ENCODE data around the gene AKR1C4.
"Not testable (repeated sequence)": the region's sequence is repeated elsewhere in the genome, so short reads cannot be mapped to it uniquely, and the experiment has no call there.

AKR1C4 gene

DNA sequence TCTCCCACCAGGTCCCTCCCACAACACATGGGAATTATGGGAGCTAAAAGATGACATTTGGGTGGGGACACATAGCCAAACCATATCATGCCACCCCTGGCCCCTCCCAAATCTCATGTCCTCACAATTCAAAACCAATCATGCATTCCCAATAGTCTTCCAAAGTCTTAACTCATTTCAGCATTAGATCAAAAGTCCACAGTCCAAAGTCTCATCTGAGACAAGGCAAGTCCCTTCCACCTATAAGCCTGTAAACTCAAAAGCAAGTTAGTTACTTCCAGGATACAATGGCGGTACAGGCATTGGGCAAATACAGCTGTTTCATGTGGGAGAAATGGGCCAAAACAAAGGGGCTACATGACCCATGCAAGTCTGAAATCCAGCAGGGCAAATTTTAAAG is 13.1 kb downstream of the AKR1C4 start:
- not testable (repeated sequence) for DNase-seq

- not testable (repeated sequence) for DNase-seq
Observed at GRCh38 chr10:5210261-5210660, 13.6 kb downstream of the AKR1C4 start.

GRCh38 chr10:5211696-5212536 is 15.3 kb downstream of the AKR1C4 start:
- DNase-seq: no peak

DNA sequence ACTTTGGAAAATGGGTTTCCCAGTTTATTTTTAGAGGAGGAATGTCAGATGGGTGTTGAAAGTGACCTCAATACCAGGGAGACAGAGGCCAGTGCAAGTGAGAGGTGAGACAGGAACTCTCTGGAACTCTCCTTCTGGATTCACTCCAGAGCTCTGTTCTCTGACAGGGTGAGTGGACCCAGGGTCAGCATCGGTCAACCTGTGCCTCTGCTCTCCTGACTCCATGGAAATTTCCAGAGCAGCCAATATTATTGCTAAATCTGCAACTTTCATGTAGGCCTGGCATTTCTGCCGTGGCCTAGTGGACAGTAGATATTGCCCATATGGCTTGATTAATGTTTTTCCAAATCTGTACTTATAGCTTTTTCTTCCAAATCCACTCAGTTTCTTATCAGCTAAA is 20.2 kb downstream of the AKR1C4 start:
- no peak for DNase-seq

DNA sequence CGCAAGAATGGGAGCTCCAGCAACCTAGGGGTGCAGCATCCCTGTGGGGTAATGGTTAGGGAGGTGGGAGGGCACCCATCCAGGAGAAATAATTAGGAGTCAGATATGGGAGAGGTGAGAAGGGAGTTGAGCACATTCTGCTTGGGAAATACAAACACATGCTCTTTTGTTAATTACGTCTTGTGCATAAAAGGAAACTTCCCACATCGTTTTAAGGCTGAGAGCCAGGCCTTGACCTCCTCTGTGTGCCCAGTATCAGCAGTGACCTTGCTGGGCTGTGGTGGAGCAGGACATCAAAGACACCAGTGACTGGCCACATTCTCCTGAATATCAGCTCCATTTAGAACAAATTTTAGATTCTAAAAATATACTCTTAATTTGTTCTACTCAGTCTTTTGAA is 22.6 kb downstream of the AKR1C4 start:
- DNase-seq: no peak

DNA sequence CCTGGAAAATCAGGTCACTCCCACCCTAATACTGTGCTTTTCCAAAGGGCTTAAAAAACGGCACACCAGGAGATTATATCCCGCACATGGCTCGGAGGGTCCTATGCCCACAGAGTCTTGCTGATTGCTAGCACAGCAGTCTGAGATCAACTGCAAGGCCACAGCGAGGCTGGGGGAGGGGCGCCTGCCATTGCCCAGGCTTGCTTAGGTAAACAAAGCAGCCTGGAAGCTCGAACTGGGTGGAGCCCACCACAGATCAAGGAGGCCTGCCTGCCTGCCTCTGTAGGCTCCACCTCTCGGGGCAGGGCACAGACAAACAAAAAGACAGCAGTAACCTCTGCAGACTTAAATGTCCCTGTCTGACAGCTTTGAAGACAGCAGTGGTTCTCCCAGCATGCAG is 26.3 kb downstream of the AKR1C4 start:
- not testable (repeated sequence) for DNase-seq

GRCh38 chr10:5229019-5229418 is 32.4 kb downstream of the AKR1C4 start:
- no peak for DNase-seq

GRCh38 chr10:5233324-5233723 is 36.7 kb downstream of the AKR1C4 start:
- DNase-seq: no peak

DNA sequence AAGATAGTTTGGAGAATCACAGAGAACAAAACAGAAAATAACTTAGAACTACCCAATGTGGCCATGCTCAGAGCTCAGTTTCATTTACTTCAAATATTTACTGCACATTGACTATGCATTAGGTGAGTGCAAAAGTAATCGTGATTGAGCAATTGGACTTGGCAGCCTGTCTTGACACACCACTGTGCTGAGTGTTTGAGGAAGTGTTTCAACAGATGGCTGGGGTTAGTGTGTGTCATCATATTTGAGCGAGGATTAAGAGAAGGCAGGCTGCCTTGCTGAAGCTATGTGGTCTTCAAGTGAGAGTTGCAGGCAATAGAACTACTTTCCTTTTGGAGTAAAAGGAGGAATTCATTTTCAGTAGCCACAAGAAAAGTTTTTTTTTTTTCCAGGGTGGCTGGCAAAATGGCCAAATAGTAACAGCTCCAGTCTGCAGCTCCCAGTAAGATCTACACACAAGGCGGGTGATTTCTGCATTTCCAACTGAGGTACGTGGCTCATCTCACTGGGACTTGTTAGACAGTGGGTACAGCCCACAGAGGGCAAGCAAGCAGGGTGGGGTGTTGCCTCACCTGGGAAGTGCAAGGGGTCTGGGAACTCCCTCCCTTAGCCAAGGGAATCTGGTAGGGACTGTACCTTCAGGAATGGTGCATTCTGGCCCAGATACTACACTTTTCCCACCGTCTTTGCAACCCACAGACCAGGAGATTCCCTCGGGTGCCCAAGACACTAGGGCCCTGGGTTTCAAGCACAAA is 37.6 kb downstream of the AKR1C4 start:
- DNase-seq: no peak

DNA sequence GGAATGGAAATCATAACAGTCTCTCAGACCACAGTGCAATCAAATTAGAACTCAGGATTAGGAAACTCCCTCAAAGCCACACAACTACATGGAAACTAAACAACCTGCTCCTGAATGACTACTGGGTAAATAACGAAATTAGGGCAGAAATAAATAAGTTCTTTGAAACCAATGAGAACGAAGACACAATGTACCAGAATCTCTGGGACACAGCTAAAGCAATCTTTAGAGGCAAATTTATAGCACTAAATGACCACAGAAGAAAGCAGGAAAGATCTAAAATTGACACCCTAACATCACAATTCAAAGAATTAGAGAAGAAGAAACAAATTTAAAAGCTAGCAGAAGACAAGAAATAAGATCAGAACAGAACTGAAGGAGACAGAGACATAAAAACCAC is 40.9 kb downstream of the AKR1C4 start:
- not testable (repeated sequence) for DNase-seq

GRCh38 chr10:5242585-5242984 is 45.9 kb downstream of the AKR1C4 start:
- no peak for DNase-seq

DNA sequence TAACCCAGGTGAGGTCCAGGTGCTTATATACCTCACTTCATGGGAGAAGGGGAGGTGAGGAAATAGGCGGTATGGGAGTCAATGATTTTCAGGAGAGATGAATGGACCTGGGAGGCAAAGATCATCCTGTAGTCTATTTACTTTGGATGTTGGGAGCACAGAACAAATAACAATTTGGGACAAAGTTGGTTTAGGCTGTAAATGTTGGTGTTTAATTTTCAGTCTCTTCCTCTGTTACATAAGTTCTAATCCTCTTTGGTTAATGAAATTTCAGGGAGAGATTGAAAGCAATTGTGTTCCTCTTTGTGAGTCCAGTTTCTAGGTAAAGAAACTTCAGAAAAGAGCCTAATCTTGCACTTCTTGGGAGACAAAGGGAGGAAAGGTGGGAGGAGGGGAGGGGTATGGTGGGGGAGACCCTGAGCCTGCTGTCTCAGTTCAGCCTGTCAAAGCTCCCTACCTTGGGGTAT is 46.9 kb downstream of the AKR1C4 start:
- no peak for DNase-seq

GRCh38 chr10:5252177-5253037 is 55.8 kb downstream of the AKR1C4 start:
- no peak for DNase-seq

DNA sequence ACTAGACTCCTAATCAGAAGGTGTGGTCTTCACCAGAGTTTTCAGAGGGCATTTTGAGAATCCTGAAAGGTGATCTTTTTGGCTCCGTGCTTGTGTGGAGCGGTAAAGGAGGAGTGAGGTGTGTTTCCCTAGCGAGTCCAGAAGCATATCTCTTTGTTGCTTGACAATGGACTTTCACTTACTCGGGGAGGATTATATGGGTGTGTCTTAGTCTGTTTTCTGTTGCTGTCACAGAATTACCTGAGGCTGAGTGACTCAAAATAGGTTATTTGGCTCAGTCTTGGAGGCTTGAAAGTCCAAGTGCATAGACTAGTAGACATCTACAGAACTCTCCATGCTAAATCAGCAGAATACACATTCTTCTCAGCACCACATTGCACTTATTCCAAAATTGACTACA is 57.9 kb downstream of the AKR1C4 start:
- DNase-seq: no peak

GRCh38 chr10:5257768-5258167 is 61.1 kb downstream of the AKR1C4 start:
- DNase-seq: not testable (repeated sequence)

GRCh38 chr10:5259132-5259951 is 62.7 kb downstream of the AKR1C4 start:
- no peak for DNase-seq

DNA sequence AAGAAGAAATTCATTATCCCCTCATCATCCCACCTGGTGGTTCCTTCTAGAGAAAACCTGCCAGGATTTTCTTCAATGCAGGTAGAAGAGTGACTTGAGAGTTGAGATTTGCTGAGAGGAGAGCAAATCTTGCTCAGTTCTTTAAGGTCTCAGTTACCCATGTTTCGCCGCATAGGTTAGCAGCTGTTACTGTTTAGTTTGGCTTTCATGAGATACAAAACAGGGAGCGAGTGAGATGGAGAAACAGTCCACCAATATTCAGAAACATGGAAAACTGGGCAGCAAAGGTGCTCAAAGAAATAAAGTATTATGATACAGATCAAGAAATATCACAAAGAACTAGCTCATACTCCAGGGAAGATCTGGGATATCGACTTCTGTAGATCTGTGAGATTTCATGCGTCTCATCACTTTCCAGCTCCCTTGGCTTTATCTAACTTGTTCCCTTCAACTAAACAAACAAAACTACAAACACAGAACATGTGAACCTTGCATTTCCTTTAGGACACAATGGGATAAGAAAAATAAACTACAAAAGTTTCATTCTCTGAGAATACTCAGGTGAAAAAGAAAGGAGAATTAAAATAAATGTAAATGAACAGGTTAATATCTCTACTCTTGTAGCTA is 63.4 kb downstream of the AKR1C4 start:
- no peak for DNase-seq

- DNase-seq: no peak
Observed at GRCh38 chr10:5260828-5261227, 64.2 kb downstream of the AKR1C4 start.

DNA sequence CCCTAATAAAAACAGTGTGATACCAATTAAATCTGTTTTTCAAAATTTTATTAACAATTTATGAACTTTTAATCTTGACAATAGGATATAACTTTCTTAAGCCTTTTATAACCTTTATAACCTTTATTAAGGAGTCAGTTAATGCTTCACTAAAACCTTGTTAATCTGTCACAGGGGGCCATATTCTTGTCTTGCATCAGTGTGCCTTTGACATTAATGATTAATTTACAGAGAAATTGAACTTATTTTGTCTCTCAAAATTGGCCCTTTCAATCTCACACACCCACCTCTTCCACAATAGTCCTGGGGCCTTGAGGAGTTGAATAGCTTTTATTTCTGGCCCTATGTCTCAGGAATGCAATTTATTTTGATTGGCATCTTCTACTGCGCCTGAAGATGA is 68.5 kb downstream of the AKR1C4 start:
- no peak for DNase-seq

DNA sequence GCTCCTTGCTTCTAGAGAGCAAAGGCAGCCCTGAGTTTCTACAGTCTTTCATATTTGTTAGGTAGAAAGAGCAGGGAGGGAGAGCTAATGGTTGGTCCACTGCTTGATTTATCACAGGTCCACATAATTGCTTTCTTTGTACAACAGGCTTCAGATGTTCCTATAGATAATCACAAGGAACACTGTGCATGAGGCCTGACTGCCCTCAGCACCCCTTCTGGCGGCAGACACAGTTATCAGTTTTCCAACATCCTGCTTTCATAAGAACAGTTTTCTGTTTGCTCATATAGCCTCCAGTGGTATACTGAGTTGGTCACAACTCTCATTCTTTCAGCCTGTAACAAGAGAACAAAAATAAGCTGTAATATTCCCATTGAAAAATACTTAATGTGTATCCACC is 69.7 kb downstream of the AKR1C4 start:
- DNase-seq: no peak

DNA sequence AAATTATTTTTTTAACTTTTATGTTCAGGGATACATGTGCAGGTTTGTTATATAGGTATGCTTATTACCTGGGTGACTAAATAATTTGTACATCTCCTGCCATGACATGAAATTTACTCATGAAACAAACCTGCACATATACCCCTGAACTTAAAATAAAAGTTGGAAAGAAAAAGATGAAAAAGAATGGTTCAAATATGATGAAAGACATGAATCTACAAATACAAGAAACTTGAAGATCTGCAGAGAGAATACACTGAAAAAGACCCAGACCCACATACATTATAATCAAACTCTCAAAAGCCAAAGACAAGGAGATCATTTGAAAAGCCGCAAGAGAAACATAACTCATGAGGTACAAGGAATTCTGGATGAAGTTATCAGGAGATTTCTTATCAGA is 70.2 kb downstream of the AKR1C4 start:
- DNase-seq: no peak

GRCh38 chr10:5268234-5268633 is 71.6 kb downstream of the AKR1C4 start:
- DNase-seq: no peak
